Hepatocyte (in vitro differentiated cells): ENCODE measurements around the gene COL19A1.

ENCODE experiments used
- CTCF ChIP-seq: fragments of 200-600 bp; sonication (generic); IDR thresholded peaks from 2 replicates; pipeline ENCODE4 v1.5.1; 2016; ENCODE audit warnings: antibody characterized with exemption, mild to moderate bottlenecking; ENCODE audit not compliant: poor library complexity
- EZH2 ChIP-seq: fragments of 200-600 bp; sonication (generic); IDR thresholded peaks from 2 replicates; pipeline ENCODE4 v1.6.1; 2016; ENCODE audit warnings: antibody characterized with exemption, mild to moderate bottlenecking, borderline replicate concordance
- EZH2phosphoT487 ChIP-seq: fragments of 200-600 bp; sonication (generic); IDR thresholded peaks from one replicate; pipeline ENCODE4 v1.6.1; 2018; ENCODE audit warnings: antibody characterized with exemption, mild to moderate bottlenecking, low read depth, moderate library complexity; ENCODE audit not compliant: unreplicated experiment, severe bottlenecking

- no peak for TF ChIP-seq CTCF
- TF ChIP-seq EZH2phosphoT487, result no peak
- no peak for TF ChIP-seq EZH2
These were observed 194.3 kb downstream of the COL19A1 start for GRCh38 chr6:70060680-70061079.
